Natural killer cell (primary cell): Measurements from ENCODE around the gene PIK3C2A. TPM values are rescaled to one million over a fixed set of nuclear protein-coding genes. Genes with fewer than 3 reads are reported as not detected.
"Not testable (repeated sequence)": the region's sequence is repeated elsewhere in the genome, so short reads cannot be mapped to it uniquely, and the experiment has no call there.

Source experiments
- ATAC-seq, 3 donors: fragments of 150-1000 bp in 2 of 3; fragments of 200-7000 bp in 1 of 3; cut with Tn5 transposase; 1 replicate in 1 of 3; 2 replicates in 2 of 3; pipeline ENCODE4 v1.10.0; 2021; ENCODE audit warnings: mild to moderate bottlenecking in 2 of 3, moderate library complexity in 2 of 3
- DNase-seq, 2 donors: peaks; one replicate each; pipeline versions ENCODE4 v3.0.0 to v3.0.0-alpha.2; 2013 to 2021; ENCODE audit warnings: mixed read lengths in 1 of 2
- H3K27ac ChIP-seq: one replicate; pipeline ENCODE4 v1.5.1; 2013; ENCODE audit warnings: mild to moderate bottlenecking, low read length
- H3K27me3 ChIP-seq: one replicate; pipeline ENCODE4 v1.6.1; 2013; ENCODE audit warnings: low read length; ENCODE audit not compliant: control insufficient read depth, insufficient read depth
- H3K36me3 ChIP-seq: one replicate; pipeline ENCODE4 v1.6.1; 2013; ENCODE audit warnings: low read length; ENCODE audit not compliant: control insufficient read depth, insufficient read depth
- H3K4me1 ChIP-seq: one replicate; pipeline ENCODE4 v1.6.1; 2013; ENCODE audit warnings: low read length; ENCODE audit not compliant: control insufficient read depth, insufficient read depth
- H3K4me3 ChIP-seq: one replicate; pipeline ENCODE4 v1.5.1; 2013; ENCODE audit warnings: low read length
- H3K9me3 ChIP-seq: one replicate; pipeline ENCODE4 v1.6.1; 2013; ENCODE audit warnings: low read length; ENCODE audit not compliant: control insufficient read depth, insufficient read depth
- H3K27ac Mint-ChIP-seq, 2 donors: one replicate each; pipeline ENCODE4 v1.8.0; 2022; ENCODE audit warnings: mild to moderate bottlenecking in 2 of 2, mixed read lengths in 2 of 2, moderate library complexity in 1 of 2
- H3K27me3 Mint-ChIP-seq, 2 donors: one replicate each; pipeline ENCODE4 v1.8.0; 2022; ENCODE audit warnings: low read depth in 2 of 2, mixed read lengths in 2 of 2
- H3K36me3 Mint-ChIP-seq: one replicate; pipeline ENCODE4 v1.8.0; 2022; ENCODE audit warnings: mixed read lengths
- H3K4me1 Mint-ChIP-seq, 2 donors: one replicate each; pipeline ENCODE4 v1.8.0; 2022; ENCODE audit warnings: mixed read lengths in 2 of 2
- H3K4me3 Mint-ChIP-seq: one replicate; pipeline ENCODE4 v1.8.0; 2022; ENCODE audit warnings: mild to moderate bottlenecking, moderate library complexity, mixed read lengths
- H3K9me3 Mint-ChIP-seq, 2 donors: one replicate each; pipeline ENCODE4 v1.8.0; 2022; ENCODE audit warnings: mixed read lengths in 2 of 2
- CTCF ChIP-seq: fragments of 200-600 bp; IDR thresholded peaks from one replicate; pipeline ENCODE4 v1.8.0; 2022; ENCODE audit warnings: antibody characterized with exemption
- WGBS: methylation state at CpG from one replicate; pipeline ENCODE4 v1.1.7; 2013; ENCODE audit warnings: missing lambda C conversion rate; ENCODE audit not compliant: insufficient coverage; 5-methylcytosine and 5-hydroxymethylcytosine counted together
- intact Hi-C: fragments of 100-400 bp; cut with micrococcal nuclease; formaldehyde crosslinking; loops from one replicate; pipeline ENCODE4 v1.14.2; 2022
- total RNA-seq, 4 donors: library from RNA; stranded (reverse); fragments of 120-200 nt in 1 of 4; gene quantifications; one replicate each; pipeline versions ENCODE4 v1.2.3 to v1.2.4, GENCODE V29; 2013 to 2022

Gene PIK3C2A
- total RNA-seq, 3 donors from 2014 or later (not counting 1 experiment from before 2014, with no cell fraction given): 68.2 to 82.3 (median 69.1) TPM

GRCh38 chr11:17230867-17231851 lies 23.4 kb upstream of the PIK3C2A start:
- H3K4me3 Mint-ChIP-seq: no peak overlapping the region
- peaks cover 6 to 12% of the 10 kb centered on the region in 2 donors for H3K4me1 Mint-ChIP-seq
- TF ChIP-seq CTCF: no peak
- H3K27ac ChIP-seq: no peak overlapping the region
- intact Hi-C loops: loop anchor here (1.0 to 10.0 kb wide), 5 partner anchors 46 to 451 kb away; partner anchors contain the start of genes NCR3LG1 and NUCB2
- H3K27me3 ChIP-seq: no peaks in the 10 kb centered on the region
- H3K4me1 ChIP-seq: peaks cover 5% of the 10 kb centered on the region
- no peaks in the 10 kb centered on the region for H3K36me3 Mint-ChIP-seq
- H3K27me3 Mint-ChIP-seq: no peaks in the 10 kb centered on the region
- H3K9me3 ChIP-seq: no peaks in the 10 kb centered on the region
- no peaks in the 10 kb centered on the region for H3K36me3 ChIP-seq
- no peak overlapping the region for H3K27ac Mint-ChIP-seq
- H3K9me3 Mint-ChIP-seq: no peaks in the 10 kb centered on the region
- peak in 1 of 2 donors; percentile 58 for DNase-seq
- no peak overlapping the region for H3K4me3 ChIP-seq
- peak; percentile 38 to 67 (median 48) for ATAC-seq
- 6% methylated on average over 2 of the region's 3 CpGs for whole genome bisulfite sequencing

DNA sequence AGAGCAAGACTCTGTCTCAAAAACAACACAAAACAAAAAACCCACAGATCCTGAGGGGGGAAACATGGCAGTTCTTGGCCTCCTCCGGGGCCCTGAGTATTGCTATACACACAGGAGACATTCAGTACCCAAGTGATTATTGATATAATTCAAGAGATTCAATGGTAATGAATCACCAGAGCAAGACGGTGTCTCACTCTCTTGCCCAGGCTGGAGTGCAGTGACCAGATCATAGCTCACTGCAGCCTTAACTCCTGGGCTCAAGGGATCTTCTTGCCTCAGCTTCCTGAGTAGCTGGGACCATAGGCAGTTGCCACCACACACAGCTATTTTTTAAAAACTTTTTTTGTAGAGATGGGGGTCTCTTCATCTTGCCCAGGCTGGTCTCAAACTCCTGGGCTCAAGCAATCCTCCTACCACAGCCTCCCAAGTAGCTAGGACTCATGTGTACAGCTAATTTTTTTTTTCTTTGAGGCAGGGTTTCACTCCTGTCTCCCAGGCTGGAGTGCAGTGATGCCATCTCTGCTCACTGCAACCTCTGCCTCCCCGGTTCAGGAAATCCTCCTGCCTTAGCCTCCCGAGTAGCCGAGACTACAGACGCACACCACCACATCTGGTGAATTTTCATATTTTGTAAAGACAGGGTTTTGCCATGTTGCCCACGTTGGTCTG lies 21.8 kb upstream of the PIK3C2A start:
- no peak for TF ChIP-seq CTCF
- H3K27ac ChIP-seq: no peak overlapping the region
- intact Hi-C loops: loop anchor here (1.0 to 10.0 kb wide), 5 partner anchors 48 to 453 kb away; partner anchors contain the start of genes NCR3LG1 and NUCB2
- peaks cover 5% of the 10 kb centered on the region for H3K4me1 ChIP-seq
- no peak overlapping the region for H3K4me3 ChIP-seq
- no peak for DNase-seq
- no peaks in the 10 kb centered on the region for H3K36me3 ChIP-seq
- Mint-ChIP-seq H3K27ac (peak overlapping the region in 1 of 2 donors; percentile 7), H3K4me3 (no peak overlapping the region), H3K4me1 (peaks cover 6 to 12% of the 10 kb centered on the region in 2 donors), H3K9me3 (no peaks in the 10 kb centered on the region), H3K27me3 (no peaks in the 10 kb centered on the region), H3K36me3 (no peaks in the 10 kb centered on the region)
- no peaks in the 10 kb centered on the region for H3K9me3 ChIP-seq
- WGBS: 70% methylated on average over 7 of the region's 7 CpGs
- no peaks in the 10 kb centered on the region for H3K27me3 ChIP-seq
- peak in 1 of 3 donors; percentile 10 for ATAC-seq

GRCh38 chr11:17228186-17228925 lies 20.6 kb upstream of the PIK3C2A start:
- H3K4me3 Mint-ChIP-seq, H3K27me3 Mint-ChIP-seq, H3K9me3 ChIP-seq, H3K36me3 ChIP-seq, ATAC-seq, H3K27ac ChIP-seq, H3K27me3 ChIP-seq, H3K27ac Mint-ChIP-seq, H3K9me3 Mint-ChIP-seq, DNase-seq, H3K4me1 ChIP-seq, intact Hi-C loops, H3K36me3 Mint-ChIP-seq, H3K4me3 ChIP-seq: not testable (repeated sequence)
- H3K4me1 Mint-ChIP-seq: peaks cover 6 to 12% of the 10 kb centered on the region in 2 donors
- 95% methylated on average over 34 of the region's 38 CpGs for WGBS
